ENCODE results near the gene PRKAG1.

GRCh38 chr12:49050507-49051372 lies 32.2 kb upstream of the PRKAG1 start:
- TF ChIP-seq POLR2AphosphoS5 (IDR thresholded peaks at IDR 0.05) (no peak), CTCF (IDR thresholded peaks at IDR 0.05) (no peak)

All from gastroesophageal sphincter (tissue), 3 donors.